Gastrocnemius medialis (tissue), 4 donors: Measurements from ENCODE around the gene SH3BP4.

Experiments
- POLR2A ChIP-seq, 2 donors: fragments of 450-650 bp; IDR thresholded peaks; one replicate each; pipeline ENCODE4 v1.6.1; 2017; ENCODE audit warnings: antibody characterized with exemption in 2 of 2, mild to moderate bottlenecking in 2 of 2, moderate library complexity in 2 of 2
- TF ChIP-seq, protein P1 (sequence below), 5 experiments: fragments of 450-650 bp in 3 of 5; fragments of 200-600 bp in 2 of 5; sonication (generic) in 2 of 5; IDR thresholded peaks in 4 of 5; conservative IDR thresholded peaks in 1 of 5; 1 replicate in 4 of 5; 2 replicates in 1 of 5; pipeline ENCODE4 v1.5.1; 2016 to 2019; ENCODE audit warnings: antibody characterized with exemption in 5 of 5, mild to moderate bottlenecking in 3 of 5, moderate library complexity in 3 of 5

DNA sequence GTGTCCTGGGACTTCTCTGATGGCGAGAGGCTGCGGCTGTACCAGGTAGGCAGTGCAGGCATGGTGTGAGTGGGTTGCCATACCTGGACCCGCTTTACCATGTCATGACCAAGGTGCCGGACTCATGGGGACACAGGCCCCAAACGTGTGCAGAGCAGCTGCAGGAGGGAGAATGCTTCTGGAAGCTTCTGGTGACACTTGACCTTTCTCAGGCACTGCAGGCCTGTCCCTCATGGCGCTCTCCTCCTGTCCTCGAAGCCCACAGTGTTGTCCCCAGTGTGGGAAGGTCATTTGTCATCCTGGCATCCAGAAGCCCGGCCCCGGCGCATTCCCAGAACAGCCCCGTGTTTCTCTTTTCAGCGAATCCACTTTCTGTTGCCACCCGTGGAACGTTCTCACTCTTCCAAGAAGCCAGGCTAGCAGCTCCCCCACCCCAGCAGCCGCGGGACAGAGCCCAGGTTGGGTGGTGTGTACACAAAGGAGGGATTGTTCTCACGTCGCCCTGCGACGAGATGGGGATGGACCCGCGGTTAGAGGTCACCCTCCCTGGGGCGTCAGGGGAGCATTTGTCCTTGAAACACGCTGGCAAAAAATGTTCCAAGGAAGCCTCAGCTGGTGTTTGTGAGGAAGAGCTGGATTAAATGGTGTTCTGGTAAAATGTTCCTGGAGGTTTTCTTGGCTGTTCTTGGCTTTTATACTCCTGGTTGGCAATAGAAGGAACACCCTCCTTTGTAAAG is 43.7 kb downstream of the SH3BP4 start:
- TF ChIP-seq, protein P1, sequence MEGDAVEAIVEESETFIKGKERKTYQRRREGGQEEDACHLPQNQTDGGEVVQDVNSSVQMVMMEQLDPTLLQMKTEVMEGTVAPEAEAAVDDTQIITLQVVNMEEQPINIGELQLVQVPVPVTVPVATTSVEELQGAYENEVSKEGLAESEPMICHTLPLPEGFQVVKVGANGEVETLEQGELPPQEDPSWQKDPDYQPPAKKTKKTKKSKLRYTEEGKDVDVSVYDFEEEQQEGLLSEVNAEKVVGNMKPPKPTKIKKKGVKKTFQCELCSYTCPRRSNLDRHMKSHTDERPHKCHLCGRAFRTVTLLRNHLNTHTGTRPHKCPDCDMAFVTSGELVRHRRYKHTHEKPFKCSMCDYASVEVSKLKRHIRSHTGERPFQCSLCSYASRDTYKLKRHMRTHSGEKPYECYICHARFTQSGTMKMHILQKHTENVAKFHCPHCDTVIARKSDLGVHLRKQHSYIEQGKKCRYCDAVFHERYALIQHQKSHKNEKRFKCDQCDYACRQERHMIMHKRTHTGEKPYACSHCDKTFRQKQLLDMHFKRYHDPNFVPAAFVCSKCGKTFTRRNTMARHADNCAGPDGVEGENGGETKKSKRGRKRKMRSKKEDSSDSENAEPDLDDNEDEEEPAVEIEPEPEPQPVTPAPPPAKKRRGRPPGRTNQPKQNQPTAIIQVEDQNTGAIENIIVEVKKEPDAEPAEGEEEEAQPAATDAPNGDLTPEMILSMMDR (IDR thresholded peaks at IDR 0.05 in 4 of 5, conservative IDR thresholded peaks at IDR 0.05 in 1 of 5), result no peak
- no peak for TF ChIP-seq POLR2A (IDR thresholded peaks at IDR 0.05)
